HG02938 (cell line): ENCODE data around the gene VSIG10L2.
"Not testable (repeated sequence)": the region's sequence is repeated elsewhere in the genome, so short reads cannot be mapped to it uniquely, and the experiment has no call there.

Source experiments
- ATAC-seq: cut with Tn5 transposase; IDR thresholded peaks from one replicate; pipeline ENCODE4 v1.9.1; 2021; ENCODE audit warnings: mild to moderate bottlenecking, moderate library complexity; ENCODE audit not compliant: unreplicated experiment

The VSIG10L2 gene

DNA sequence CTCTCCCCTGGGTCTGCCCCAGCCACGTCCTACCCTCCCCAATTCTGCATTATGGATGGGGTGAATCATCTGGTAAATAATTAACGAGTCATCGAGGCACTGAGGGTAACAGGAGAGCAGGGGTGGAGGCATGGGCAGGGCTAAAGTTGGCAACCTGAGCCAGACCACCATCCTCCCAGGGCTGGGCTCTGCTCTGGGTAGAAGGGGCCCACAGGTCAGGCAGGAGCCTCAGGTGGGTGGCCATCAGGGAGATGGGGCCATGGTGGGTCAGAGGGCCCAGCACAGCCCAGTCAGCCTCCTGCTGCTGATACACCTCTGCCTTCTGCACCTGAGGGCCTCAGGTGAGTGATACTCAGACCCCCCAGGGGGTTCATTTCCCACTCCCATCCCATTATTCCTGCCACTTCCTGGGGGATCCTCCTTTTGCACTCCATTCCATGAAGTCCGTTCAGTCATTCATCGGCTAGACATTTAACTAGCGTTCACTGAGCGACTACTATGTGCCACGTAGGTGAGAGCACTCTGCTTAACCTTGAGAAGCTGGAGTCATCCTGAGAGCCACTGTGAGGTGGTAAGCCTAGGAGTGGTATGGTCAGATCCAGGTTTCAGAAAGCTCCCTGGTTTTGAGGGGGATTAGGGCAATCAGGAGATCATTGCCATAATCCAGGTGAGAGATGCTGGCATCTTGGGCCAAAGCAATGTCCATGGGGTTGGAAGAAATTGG is at the start of gene VSIG10L2:
VSIG10L2 (plus strand) TSS at position 248 of the 724 bp plus-strand sequence; CDS start at position 260, 12 bp downstream.
- ATAC-seq = no peak

- ATAC-seq = no peak
Observed at GRCh38 chr11:125901872-125902271, 44.0 kb upstream of the VSIG10L2 start.

GRCh38 chr11:125902277-125902926 is 43.4 kb upstream of the VSIG10L2 start:
- no peak for ATAC-seq

DNA sequence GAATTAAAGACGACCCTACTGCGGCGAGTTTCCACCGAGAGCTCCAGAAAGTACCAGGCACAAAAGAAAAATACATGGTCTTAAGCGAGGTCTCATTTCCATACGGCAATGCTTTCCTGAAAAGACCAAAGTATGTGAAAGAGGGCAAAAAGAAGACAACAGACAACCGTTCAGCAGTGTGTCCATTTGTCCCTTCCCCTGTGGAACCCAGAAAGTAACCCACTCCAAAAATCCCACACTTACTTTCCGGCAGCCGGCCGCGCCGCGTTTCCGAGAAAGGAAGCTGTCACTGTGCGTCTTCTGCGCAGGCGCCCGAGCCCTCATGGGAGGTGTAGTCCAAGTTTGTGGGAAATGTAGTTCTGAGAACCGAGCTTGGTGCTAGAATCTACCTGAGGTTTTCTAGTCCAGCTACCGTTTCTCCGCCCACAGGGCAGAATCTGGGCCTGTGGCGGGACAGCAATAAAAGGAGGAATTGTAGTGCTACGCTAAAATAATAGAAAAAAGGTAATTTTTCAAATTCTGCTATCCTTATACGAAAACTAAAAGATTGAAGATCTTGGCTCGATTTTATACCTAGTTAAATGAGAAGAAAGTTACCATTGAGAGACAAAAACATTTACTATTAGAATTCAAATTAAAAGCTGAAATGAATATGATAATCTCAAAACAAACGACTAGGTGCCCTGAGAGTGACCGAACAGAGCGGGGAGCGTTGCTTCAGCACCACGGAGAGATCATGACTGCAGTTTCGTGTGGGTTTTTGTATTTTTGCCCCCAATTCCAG is 42.7 kb upstream of the VSIG10L2 start, which contains the start of gene PUS3:
PUS3 (minus strand) TSS at position 280 of the 784 bp plus-strand sequence. CDS start 6,922 bp downstream, outside the sequence.
- ATAC-seq = peak; percentile 98

GRCh38 chr11:125903711-125904659 is 41.9 kb upstream of the VSIG10L2 start, which contains the start of gene DDX25:
Gene DDX25 (plus strand): TSS chr11:125904508. CDS start chr11:125904518, 10 bp downstream.
- no peak for ATAC-seq

- ATAC-seq = no peak
Observed at GRCh38 chr11:125904678-125905077, 41.2 kb upstream of the VSIG10L2 start.

- no peak for ATAC-seq
Observed at GRCh38 chr11:125910226-125910849, 35.5 kb upstream of the VSIG10L2 start.

DNA sequence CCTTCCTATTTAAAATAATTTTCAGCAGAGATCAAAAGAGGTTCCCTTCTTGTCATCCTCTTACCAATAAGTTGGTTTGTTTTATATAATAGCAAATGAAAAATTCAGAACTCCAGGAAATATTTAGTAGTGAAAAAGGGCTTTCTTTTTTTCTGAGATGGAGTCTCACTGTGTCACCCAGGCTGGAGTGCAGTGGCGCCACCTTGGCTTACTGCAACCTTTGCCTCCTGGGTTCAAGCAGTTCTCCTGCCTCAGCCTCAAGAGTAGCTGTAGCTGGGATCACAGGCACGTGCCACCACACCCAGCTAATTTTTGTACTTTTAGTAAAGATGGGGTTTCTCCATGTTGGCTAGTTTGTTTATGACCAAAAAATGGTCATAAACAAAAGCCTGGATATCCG is 31.2 kb upstream of the VSIG10L2 start:
- ATAC-seq = not testable (repeated sequence)

- no peak for ATAC-seq
Observed at GRCh38 chr11:125916683-125917347, 29.0 kb upstream of the VSIG10L2 start.

GRCh38 chr11:125918140-125918840 is 27.6 kb upstream of the VSIG10L2 start:
- no peak for ATAC-seq

DNA sequence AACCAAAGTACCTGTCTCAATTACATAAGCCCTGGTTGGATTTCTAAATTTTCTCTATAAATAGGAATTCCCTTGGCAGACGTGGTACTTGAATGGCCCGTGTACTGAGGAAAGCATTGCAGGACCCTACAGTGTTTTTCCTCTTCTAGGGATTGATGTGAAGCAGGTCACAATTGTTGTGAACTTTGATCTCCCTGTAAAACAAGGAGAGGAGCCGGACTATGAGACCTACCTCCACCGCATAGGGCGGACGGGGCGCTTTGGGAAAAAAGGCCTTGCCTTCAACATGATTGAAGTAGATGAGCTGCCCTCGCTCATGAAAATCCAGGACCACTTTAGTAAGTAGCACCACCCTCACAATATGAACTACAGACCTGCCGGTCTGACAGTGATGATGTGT is 24.8 kb upstream of the VSIG10L2 start:
- ATAC-seq = no peak

GRCh38 chr11:125922156-125922555 is 23.7 kb upstream of the VSIG10L2 start:
- ATAC-seq = no peak

DNA sequence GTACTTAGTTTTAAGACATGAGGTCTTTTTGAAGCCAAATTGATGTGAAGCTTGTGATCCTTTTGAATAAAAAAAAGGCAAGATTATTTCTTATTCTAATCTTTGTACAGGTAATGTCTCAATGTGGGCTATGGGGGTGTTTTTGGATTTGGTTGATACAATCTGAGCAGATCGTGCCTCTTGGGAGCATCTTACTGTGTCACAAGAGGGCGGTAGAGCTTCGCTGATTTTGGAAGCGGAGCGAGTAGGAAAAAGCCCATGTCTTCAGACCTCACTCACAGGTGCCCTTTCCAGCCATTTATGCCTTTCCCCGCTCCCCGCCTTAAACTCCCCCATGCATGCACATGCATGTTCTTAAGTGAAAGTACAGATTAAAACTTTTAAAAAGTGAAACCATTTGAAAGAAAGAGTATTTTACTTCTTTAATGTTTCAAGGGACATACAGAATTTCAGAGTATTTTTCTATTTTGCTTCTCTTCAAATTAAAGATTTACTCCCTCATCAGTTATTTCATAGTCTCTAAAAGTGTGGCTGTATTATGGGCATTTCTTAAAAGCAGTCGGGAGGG is 22.7 kb upstream of the VSIG10L2 start:
- ATAC-seq = peak; percentile 62

GRCh38 chr11:125923633-125924032 is 22.2 kb upstream of the VSIG10L2 start:
- no peak for ATAC-seq

DNA sequence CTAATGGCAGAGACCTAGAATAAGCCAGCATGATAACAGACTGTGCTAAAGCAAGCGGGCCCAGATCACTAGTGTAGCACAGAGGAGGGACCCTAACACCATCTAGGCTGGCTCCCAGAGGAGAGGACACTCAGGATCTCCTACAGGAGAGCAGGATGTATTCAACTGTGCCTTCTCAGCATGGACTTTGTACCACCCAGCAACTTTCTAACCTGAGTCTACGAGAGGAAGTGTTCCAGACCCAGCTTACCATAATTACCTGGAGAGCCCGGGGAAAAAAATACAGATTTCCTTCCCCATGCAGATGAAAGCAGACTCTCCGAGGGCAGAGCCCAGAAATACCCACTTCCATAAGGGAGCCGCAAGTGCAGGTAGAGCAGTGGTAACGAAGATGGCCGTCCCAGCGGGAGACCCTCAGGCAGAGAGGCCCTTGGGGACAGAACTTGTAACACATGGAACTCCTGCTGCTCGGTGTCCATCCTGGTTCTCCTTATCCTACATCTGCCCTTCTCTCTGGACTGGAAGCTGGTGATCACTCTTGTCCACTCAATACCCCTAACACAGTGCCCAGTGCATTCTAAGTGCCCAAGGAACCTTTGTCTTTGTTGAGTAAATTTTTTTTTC is 21.3 kb upstream of the VSIG10L2 start:
- no peak for ATAC-seq

DNA sequence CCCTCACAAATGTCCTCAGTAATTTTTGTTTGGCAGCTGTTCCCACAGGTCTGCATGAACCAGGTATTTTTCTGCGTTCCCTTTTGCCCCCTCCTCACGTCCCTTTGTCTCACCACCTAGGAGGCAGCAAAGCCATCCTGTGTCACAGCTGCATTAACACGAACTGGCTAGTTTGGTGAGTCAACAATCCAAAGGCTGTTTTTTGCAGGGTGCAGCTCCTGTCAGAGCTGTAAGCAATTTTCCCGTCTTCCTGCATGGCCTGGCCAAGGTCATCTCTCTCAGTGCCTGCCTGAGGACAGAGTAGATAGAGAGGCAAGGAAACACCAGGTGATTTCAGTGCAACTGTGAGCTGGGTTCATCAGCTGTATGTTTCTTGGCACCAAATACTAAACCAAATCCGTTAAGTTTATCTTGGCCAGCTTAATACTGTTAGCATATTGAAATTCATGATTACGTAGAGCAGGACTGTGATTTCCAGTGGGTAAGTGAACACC is 20.6 kb upstream of the VSIG10L2 start:
- no peak for ATAC-seq

DNA sequence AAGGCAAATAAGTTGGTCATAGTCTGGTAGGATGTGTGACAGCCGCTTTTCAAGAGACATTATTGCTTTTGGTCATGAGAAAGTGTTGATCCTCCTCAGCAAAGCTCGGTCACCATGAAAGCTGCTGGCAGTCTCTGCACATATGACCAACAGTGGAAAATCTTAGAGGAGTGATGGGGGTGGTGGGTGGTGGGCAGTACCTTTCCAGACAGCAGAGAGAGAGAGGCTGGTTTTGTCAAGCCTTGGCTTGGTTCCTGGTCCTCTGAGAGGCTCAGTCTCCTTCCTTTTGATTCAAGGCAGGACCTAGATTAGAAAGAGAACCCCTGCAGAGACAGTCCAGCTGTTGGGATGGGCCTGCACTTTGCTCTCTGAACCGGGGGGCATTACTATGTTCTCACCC is 20.0 kb upstream of the VSIG10L2 start:
- no peak for ATAC-seq

DNA sequence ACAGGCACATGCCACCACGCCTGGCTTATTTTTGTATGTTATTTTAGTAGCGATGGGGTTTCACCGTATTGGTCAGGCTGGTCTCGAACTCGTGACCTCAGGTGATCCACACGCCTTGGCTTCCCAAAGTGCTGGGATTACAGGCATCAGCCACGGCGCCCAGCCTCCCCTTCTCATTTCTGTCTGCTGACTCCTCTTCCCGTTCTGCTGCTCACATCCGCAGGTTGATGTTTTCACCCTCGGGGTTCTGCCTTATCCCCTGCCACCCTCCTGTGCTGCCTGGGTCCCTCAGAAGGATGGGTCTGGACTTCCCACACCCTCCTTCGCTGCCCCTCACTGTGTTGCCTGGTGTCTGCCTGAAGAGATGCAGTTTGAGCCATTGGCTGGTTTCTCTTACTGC is 19.2 kb upstream of the VSIG10L2 start:
- no peak for ATAC-seq
